Measurements from ENCODE around the gene AHI1.

The AHI1 gene

DNA sequence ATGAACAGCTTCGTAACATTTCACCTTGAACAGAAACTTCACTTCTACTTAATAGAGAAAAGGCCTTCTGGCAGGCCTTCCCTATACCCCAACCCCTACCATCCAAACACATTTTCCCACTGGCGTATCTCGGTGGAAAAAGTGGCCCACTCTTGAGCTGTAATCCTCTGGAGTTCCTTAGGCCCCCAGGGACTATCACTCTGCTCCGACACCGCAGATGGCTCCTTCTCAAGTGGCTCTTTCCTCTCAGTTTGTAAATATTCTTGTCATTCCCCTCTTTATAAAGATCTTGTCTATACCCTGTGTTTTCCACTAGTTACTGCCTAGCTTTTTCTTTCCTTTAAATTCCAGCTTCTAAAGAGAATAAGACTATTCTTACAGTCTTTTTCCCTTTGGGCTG is 207.7 kb downstream of the AHI1 start:
- no peak for DNase-seq

DNA sequence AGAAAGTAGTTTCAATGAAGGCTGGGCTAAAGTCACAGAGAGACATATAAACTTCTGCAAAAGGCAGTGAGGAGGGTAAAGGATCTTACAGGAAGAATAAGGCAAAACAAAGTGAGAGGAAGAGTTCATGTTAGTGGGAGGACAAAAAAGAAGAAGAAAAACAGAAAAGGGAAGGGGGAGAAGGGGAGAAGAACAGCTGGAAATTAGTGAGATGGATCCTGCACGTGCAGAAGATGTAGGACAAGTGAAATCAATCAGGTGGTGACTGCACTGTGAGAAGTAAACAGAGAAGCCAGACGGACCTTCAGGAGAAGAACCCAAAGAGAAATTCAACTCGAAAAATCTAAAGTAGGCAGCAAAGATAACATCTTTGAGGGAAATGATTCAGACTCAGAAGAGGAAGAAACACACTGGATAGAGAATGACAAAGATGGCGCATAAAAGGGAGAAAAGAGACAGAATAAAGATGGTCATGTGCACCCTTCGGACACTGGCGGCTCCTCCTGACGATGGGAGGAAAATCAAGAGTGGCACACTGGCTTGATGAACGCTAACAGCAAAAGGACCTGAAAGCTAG is 210.5 kb downstream of the AHI1 start:
- peak; percentile 50 for DNase-seq

DNA sequence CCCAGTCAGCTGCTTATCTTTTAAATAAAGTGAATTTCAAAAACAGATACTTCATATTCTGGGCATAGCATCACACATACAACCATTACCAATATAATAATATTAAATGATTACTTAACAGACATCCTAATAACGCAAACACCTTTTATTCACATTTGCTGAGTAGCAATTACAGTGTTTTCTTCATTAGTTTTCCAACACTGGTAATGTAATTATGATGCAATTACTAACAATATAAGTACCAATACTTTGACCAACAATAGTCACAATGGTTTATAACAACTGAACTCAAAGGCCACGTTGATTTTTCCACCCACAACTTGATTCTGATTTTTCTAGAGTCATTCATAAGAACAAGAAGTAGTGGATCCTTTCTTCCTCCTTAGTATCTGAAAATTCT is 212.4 kb downstream of the AHI1 start:
- DNase-seq: no peak

DNA sequence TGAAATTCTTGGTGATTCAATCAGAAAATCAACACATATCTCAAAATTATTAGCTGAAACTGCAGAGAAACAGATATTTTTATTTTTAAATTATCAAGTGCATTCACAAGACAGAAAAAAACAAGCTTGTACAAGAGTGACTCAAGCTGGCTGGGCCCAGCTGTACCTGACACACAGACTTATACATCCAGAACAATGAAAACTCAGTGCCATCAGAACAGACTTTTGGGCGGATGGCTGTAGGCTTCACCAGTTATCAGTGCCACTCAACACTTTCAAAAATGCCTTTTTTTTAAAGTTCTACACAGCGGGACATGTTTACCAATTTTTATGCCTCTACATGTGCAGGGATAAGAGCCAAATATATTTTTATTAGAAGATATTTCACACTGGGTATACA is 213.6 kb downstream of the AHI1 start:
- no peak for DNase-seq

DNA sequence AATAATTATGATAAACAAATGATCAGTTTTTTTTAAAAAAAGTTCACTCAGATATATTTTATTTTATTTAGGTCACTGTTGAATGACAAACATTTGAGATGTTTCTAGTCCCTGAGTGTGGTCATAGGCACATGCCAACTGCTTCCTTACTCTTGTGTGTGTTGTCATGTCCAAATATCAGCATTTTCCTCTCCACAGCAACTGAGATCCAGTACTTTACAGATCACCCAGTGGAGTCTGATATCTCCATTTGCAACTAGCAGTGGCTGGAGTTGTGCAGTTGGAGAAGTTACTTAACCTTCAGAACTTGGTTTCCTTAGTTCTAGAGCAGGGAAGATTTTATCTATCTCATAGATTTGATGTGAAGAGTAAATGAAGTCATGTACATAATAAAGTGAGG is 215.1 kb downstream of the AHI1 start:
- DNase-seq: no peak

DNA sequence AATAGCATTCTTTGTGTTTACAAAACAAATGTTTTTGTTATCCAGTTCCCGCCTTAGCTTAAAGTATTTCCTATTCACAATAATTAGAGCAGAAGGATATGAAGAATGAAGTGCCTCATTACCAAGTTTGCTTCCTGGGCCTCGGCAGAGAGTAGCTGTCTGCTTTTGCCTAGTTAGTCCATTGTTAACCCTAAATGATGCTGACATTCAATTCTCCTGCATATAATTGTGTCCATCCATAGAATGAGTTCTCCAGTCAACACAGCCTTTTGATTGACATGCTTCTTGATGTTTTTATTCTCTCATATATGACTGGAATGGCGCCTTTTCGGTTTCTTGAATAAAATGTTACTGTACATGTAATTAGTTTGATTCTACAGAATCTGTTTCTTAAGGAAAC is 215.6 kb downstream of the AHI1 start:
- no peak for DNase-seq

DNA sequence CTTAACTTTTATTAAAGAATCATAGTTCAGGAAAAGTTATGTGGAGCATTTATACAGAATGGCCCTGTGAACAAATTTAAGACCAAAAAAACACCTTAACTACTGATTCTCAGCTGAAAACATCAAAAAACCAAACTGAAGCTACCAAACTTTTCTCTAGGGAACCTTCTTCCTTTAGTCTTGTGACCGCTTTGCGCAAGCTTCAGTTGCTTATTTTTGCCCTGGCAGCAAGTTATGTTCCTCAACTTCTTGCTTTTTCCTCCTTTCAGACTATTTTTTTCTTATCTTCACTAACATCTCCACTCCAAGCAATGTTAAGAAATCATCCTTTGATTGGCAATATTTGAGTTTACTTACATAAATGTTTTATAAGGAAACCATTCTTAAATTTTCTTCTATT is 216.3 kb downstream of the AHI1 start:
- DNase-seq: peak; percentile 46

DNA sequence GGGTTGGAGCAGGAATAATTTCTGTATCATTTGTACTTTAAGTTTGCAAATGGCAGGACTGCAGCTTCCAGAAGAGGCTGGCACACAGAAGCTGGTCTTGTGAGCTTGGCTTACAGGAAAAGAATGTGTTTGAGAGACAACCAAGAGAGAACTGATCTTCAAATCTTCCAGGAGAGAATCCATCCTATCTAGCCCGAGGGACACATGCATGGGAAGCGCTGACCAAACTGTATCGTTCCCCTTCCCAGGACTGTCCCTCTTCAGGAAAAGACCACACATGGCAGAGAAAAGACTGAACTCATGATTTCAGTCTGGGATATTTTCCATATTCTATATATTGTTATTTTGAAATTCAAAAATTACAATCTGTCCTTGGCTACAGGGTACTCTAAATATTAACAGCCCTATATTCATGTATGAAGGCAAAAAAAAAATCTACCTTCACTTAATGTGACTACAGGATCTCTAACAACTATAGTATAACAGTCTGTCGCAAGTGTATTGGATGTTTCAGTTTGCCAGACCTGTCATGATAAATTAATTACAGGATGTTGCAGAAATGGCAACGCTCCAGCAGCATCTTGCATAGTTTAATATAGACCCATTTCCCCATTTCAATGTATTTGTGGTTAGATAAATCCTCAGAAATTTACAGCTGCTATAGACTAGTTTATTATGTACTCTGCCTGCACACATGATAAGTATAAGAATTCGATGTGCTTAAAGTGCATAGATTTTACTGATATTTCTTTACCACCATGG is 217.0 kb downstream of the AHI1 start:
- DNase-seq: peak; percentile 77

DNA sequence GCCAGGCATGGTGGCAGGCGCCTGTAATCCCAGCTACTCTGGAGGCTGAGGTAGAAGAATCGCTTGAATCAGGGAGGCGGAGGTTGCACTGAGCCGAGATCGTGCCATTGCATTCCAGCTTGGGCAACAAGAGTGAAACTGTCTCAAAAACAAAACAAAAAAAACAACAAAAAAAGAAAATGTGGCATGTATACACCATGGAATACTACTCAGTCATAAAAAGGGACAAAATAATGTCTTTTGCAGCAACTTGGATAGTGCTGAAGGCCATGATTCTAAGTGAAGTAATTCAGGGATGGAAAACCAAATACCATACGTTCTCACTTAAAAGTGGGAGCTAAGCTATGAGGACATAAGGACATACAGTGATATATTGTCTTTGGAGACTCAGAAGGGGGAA is 220.1 kb downstream of the AHI1 start:
- DNase-seq: no peak

DNA sequence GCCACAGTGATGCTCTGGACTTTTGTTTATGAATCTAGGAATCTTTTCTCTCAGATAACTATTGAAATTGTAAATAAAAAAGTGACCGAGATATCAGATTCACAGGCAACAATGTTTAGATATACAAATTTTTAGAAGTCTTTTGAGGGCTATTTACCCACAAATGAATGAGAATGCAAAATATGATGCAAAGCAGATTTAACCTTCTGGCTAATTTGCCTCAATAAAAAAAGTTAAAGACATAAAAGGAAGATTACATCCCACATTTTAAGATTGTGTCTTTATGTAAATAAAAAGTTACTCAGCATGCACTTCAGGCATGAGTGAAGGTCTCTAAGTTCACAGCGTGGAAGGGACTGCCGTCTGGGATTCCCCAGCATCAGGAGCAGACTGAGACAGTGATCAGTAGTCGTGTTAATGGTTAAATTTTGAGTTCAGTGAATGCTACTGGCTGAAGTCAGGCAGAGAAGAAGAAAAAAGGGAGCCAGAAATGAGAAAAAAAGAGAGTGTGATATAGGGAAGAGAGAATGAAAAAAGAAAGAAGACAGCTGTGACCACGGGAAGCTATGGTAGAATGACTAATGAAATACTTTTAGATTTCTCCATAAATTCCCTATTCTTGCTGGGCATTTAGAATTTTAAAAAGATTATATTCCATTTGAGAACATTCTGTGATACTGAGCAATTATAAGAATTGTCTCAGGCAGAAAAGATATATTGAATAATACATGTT is 222.8 kb downstream of the AHI1 start:
- no peak for DNase-seq

DNA sequence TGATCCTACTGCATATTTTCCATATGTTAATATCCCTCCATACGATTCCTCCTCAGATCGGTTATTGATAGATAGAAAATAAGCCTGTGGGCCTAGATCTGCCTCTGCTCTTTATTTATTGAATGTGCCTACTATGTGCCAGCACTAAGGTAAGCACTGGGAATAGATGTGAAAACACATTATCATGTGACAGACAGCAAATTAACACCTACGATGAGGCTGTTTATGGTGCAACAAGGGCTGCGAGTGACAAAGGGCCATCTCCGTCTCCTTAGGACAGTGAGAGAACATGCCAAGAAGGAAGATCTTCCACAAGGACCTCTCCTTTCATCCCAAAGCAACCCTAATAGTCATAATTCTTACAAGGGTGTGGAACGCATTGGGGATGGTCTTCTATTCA is 225.9 kb downstream of the AHI1 start:
- no peak for DNase-seq

DNA sequence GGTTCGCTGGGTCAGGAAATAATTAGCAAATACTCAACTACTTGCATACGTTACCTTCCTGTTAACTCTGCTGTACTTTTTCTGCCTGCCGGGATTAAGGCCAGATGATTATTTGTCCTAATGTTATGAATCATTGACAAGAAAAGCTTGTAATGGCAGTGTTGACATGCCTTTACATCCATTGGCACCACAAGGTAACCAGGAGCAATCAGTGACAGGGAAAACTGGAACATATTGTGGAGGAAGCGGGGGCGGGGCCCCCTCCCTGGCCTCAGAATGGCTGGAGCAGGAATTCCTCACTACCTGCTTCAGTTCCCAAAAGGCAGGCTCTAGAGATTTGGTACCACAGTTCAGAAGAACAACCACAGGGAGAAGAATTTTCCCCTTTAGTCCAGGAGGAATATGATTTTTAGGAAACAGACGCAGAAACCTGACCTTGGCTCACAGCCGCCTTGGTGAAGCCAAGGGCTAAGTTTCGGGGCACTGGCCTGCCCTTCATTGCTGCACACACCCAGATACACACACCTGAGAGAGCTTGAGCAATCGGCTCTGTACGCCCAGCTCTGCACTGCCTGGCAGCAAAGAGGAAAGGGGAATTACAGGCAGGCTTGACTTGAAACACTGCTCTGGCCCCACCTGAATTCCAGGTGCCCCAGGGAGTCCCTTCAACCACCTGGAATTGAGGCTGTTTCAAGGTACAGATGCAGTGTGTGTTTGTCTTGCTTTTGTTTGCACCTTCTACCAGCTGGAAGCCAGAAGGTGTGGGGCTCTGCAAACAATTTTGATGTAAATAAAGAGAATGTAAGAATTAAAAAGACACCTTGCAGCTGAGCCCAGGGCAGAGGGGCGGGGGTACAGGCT is 226.6 kb downstream of the AHI1 start:
- no peak for DNase-seq

DNA sequence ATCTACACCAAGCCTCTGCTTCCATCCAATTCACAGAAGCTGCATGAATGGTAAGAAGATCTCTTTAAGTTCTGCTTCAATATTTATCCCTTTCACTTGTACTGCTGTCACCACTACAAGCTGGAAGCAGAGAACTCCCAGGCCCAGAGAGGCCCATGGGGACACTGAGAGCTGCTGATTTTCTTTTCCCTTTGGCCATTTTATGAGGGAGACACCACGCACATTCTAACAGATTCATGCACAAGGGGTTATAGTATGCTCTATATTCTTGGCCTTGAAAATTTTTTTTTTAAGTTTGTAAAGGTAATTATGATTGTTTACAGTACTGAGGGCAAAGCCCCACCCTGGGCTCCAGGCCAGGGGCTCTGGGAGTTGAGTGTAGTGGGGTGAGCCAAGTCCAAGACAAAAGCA is 228.1 kb downstream of the AHI1 start:
- no peak for DNase-seq

DNA sequence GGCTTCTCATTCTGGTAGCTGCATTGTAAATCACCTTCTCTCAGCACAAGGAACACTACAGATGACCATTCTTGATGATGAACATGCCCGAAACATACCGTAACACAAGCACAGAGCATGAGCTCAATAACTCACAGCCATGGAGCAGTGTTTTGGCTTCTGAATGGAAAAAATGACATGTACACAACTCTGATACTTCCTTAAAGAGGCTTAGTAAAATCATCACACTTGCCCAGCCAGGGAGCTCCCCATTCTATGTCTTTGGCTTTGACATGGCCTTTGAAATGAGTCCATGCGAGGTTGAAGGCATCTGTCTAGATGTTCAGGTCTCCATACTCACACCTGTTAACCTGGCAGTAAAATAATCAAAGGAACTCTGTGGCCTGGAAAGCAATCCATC is 228.8 kb downstream of the AHI1 start:
- DNase-seq: no peak

DNA sequence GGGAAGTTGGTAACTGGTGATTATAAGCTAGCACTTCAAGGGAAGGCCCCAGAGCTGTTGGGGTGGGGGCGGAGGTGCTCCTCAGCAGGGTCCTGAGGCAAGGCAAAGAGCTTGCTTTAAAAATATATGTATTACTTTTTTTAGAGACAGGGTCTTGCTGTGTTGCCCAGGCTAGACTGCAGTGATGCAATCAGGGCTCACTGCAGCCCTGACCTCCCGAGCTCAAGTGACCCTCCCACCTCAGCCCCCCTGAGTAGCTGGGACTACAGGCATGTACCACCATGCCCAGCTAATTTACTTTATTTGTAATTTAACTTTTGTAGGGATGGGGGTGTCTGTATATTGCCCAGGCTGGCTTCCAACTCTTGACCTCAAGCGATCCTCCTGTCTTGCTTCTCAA is 229.3 kb downstream of the AHI1 start:
- no peak for DNase-seq

DNA sequence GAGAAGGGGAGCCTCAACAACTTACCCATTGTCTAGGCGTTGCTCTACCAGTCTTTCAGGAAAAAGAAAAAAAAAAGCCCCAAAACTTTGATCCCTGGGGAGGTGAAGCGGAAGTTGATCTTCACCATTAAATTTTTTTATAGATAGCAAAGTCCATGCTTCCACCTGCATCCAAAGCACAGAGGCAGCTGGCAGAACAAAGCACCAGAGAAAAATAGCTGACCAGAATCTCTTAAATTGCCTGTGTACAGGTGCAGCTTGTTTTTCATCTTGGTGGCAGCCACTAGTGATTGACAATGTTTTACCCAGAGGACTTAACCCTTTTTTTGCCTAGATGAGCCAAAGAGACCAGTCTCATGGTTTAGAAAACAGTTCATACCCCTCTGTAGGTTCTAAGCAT is 230.5 kb downstream of the AHI1 start:
- DNase-seq: no peak

DNA sequence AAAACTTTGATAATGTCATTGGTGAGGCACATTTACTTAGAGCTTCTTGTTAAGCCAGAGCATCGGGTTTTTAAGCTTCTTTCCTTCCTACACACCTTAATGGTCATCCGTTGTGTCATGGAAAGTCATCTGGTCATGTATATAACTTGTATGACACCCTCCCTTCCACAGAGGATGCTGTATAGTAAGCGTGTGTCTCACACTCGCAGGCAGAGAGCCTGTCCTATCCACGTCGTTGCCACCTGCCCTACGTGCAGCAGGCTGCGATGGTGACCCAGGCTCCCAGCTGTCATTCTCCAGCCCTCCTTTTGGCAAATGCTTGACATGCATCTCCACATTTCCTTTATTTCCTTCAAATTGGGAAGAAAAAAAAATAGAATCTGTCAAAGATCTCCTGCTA is 230.9 kb downstream of the AHI1 start:
- DNase-seq: no peak

DNA sequence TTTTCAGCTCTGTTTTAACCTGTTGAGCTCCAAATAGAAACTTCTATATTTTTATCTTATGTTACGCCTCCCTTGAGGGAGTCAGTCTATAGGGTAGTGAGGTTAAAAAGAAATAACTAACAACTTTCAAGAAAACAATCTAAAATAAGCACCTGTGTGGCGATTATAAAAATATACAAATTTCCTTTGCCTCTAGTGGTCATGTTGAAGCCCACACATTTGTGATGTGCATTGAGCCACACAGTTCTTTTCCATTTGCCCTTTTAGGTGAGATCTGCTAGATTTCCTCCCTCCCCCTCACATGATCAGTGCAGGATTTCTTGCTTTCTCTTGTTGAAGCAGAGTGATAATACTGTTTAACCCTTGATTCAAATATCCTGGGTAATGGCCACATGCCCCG is 232.3 kb downstream of the AHI1 start:
- no peak for DNase-seq

DNA sequence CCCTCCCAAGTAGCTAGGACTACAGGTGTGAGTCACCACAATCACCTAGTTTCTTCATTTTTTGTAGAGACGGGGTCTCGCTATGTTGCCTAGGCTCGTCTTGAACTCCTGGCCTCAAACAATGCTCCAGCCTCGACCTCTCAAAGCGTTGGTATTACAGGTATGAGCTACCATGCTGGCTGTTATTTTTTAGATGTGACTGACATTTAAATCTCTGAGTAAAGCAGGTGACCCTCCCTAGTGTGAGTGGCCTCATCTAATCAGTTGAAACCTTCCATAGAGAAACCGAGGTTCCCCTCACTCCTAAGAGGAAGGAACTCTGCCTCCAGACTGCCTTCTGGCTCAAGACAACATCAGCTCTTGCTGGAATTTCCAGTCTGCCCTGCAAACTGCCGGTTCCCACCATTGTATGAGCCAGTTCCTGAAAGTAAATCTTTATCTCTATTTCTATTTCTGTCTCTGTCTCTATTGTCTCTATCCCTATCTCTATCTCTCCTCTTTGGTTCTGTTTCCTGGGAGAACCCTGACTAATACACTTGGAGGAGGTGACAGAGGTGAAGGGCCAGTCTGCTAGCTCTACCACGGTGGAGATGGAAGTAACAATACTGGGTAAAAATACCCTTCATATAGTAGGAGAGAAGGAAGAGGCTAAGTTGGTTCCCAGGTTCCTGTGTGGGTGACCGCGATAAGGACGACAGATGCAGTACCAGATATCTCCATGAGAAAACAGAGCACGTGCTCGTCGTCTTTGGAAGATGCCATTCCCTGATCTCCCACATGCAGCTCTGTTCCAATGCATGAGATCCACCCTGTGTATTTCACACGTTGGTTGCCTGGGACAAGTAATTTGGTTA is 235.4 kb downstream of the AHI1 start:
- no peak for DNase-seq

DNA sequence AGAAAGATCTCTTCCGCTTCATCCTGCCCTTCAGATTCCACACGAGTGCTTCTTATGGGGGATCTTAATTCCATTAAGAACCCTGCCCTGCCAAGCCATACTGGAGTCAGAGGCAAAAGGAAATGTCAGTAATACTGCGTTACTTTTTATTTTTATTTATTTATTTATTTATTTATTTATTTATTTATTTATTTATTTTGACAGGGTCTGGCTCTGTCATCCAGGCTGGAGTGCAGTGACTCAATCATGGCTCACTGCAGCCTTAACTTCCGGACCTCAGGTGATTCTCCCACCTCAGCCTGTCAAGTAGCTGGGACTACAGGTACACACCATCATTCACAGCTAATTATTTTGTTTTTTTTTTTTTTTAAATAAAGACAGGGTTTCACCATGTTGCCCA is 236.9 kb downstream of the AHI1 start:
- DNase-seq: no peak

DNA sequence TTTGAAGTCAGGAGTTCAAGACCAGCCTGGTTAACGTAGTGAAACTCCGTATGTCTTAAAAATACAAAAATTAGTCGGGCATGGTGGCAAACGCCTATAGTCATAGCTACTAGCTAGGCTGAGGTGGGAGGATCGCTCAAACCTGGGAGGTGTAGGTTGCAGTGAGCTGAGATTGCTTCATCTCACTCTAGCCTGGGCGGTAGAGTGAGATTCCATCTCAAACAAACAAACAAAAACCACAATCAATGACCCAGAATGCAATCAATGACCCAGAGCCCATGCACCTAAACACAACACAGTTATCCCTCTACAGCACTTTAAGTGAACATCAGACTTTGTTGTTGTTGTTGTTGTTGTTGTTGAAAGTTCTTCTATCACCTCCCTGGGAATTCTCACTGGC is 238.6 kb downstream of the AHI1 start:
- no peak for DNase-seq

DNA sequence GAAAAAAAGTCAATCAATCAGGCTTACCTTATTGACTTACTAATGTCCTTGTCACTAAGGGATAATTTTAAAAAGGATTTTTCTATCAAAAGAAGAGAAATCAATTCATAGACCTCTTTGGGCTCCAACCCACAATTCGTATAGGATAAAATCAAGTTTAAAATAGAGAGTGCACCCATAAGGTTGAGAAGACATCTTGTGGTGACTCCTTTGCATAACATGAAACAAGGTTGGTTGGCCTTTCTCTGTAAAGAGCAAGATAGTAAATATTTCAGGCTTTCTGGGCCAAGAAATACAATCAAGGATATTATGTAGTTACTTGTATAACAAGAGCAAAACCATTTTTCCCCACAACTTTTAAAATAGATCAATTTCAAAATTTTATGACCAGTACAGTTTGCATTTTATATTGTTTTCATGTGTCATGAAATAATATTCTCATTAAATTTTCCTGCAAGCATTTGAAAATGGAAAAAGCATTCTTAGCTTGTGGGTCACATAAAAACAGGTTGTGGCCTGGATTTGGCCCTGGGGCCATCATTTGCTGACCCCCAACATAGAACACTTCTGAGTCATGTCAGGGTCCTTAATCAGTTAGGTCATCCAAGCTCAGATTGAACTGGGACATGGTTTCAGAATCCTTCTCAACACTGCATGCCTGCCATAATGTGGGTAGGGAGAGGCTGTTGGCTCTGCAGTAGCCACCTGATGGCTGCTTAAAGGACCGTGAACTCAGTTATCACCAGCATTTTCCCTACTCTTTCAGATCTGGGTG is 239.7 kb downstream of the AHI1 start:
- DNase-seq: no peak

Measured in SIG-M5 (cell line).